Inflammatory macrophage (primary cell): ENCODE measurements around the gene LTBP2.
"Not testable (repeated sequence)": the region's sequence is repeated elsewhere in the genome, so short reads cannot be mapped to it uniquely, and the experiment has no call there.

Experiments
- DNase-seq, 2 donors: peaks; one replicate each; pipeline ENCODE4 v3.0.0-alpha.2; 2020 to 2022

LTBP2 gene

DNA sequence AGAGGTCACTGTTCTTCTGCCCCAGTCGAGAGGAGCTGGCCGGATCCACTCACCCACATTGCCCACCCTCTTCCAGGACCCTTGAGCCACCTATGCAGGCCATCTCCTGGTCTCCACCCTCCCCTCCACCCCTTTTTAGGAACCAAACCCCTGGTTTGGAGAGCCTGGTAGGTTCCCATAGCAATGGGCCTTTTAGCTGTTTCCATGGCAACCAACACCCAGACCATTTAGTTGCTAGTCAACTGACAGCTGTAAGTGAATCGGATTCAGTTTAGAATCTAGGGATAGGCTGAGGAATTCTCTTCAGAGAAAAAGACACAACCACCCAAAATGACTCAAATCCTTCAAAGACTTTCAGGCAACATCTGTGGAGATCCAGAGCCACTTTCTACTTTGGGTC lies 135.4 kb downstream of the LTBP2 start:
- DNase-seq, result no peak

DNA sequence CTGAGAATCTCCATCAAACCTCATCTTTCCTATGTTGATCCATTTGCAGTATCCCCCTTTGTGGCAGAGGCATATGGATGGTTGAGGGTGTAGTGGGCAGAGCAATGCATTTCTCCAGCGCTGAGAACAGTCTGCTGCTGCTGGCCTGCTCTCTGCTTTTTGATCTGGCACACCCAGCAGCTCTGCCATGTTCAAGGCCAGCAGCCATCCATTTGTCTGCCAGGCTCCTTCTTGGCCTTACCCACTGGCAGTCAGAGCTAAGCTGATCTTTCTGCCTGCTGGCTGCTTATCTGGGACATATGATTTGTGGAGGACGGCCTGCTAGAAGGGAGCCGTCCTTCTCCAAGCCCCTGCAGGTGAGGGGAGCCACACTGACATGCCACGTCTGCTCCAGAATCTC lies 135.9 kb downstream of the LTBP2 start:
- no peak for DNase-seq

DNA sequence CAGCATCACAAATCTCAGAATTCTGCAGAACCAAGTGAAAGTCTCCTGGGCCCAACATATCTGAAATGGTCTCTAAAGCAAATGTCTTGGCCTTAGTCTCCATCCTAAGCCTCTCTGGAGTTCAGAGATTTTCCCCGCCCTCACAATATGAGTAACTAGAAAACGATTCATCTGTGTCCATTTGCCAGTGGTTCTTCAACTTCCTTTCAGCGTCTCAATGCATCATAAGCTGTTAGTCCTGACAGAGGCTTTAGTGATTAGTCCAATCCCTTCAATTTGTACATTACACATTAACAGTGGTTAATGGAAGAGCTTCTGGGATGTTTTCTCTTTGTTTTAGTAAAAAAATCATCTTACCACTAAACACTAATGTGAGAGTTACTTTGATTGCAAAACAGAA lies 136.4 kb downstream of the LTBP2 start:
- DNase-seq, result peak in 1 of 2 donors; percentile 6

DNA sequence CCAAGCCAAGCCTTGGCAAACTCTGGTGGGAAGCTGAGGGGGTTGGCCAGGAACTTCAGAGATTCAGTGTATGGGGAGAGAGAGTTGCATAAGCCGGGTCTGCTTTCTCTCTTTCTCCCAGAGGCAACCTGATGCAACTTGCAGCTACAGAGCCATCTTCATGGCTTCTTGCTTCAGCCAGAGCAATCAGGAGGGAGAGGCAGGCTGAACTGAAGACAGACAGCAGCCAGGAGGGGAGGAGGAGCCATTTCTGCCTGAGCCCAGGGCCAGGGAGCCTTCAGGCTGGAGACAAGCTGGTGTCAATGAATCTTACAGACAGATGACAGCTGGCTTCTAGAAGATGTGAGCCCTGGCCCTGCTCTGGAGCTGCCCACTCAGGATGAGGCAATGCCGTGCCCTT lies 137.7 kb downstream of the LTBP2 start:
- DNase-seq, result peak; percentile 74 to 81

DNA sequence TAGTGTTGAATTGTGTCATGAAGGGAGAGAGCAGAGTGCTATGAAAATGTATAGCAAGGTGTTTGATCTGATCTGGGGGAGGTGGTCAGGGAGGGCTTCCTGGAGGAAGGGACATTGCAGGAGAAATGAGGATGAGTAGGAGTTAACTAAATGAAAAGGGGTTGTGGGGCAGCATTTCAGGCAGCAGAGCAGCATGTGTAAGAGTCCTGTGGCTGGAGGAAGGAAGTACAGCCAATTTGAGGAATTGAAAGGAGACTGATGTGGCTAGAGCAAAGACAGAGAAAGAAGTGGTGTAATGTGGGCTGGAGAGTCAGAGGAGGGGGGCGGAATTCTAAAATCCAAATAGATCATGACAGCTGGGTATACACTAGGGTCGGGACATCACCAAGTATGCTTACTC lies 139.4 kb downstream of the LTBP2 start:
- DNase-seq, result peak; percentile 82 to 85

DNA sequence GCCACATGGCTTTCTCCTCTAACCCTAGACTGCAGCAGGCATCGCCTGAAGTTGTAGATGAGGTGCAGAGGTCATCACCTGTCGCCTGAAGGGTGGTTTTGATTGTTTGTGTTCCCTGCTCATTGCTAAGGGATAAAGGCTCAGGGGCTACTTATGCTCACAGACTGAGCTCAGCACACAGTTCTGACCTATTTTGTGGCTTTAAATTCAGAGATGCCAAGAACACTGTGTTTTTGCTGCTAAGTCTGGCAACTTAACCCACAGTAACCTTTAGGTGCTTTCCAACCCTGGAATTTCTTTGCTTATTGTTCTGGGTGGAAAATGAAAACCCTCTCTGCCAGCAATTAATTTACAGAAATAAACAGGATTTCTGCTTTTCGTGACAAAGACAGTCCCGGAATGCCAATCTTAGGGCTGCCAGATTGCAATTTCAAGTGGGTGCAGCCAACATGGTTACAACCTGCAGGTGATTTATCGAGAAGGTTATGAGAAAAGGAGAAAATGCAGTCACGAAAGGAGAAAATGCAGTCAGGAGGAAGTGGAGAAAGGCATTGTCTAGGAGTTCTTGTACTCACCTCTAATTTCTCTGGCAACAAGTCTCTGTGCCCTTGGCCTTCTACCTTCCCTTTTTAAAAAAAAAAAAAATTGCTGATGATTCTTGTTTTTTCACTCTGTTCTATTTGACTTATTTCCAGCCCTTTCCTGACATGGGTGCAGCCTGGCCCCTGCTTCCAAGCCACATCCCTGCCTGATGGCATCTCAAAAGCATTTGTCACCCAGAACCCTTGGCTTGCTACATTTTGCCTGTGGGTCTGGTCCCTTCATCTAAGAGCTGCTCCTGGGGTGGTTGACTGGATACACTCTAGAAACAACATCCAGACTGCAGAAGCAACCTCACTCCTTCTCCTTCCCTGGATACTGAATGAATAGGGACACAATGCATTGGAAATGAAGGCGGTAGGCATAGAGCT lies 142.2 kb downstream of the LTBP2 start:
- DNase-seq, result no peak

DNA sequence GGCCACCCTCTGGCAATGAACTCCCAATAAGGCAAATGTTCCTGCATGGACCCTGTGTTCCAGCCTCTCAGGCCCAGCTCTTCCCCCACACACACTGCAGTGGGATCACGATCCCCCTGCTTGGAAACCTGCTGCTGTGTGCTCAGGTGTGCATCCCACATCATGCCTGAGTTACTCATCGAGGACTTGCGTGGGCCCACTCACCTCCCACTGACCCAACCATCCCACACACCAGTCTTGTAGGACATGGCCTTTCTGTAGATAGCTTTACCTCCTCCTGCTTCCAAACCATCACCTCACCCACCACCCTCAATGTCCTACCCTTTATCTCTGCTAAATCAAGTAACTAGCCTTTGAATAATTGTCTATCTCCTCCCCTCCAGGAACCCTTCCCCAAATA lies 143.5 kb downstream of the LTBP2 start:
- DNase-seq, result no peak

DNA sequence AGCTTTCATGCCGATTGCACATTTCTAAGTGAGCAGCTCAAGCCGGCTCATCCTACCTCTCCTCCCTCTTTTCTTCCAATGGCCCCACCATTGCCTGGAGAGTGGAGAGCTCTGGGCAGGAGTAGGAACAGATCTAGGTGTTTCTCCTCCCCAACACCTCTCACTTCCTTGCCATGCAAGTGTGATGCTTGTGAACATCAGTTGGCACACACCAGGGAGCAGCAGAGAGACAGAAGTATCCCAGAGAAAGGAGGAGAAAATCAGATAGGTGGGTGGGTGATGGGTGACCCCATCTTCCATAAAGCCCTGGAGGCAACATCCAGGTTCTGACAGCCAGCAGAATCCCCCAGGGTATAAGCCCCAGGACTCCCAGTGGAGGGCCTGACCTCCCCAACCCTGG lies 146.7 kb downstream of the LTBP2 start:
- DNase-seq, result no peak

DNA sequence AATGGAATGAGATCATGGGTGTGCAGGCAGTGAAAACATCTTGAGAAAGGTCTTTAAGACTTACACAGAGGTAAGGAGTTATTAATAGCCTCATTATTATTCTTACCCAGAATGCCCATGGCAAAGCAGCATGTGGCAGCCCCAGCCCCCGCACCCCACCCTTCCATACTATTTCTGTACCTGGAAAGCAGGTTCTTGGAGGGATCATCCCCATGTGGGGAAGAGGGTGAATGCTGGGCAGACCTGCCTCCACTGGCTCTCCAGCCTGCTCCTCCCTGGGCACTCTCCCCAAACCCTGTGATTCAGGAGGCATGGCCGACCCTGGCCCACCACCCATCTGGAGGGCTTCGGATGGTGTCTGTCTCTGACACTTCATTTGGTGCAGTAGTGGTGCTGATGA lies 147.3 kb downstream of the LTBP2 start:
- no peak for DNase-seq

DNA sequence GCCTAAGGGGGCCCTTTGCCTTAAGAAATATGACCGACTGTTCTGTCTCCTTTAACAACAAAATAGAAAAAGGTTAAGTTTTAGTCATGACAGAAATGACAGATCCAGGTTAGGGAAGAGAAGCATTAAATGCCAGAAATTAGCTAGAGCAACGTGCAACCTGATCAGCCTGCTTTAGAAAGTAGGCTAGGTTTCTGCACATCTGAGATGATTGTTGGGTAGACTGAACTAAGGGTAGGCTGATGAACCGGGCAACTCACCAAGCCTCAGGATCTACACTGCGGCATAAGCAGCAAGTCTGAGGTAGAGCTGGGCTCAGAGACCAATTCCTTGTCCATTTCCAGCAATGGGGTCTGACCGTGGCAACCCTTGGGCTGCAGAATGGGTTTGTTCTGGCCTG lies 148.3 kb downstream of the LTBP2 start:
- DNase-seq, result no peak

DNA sequence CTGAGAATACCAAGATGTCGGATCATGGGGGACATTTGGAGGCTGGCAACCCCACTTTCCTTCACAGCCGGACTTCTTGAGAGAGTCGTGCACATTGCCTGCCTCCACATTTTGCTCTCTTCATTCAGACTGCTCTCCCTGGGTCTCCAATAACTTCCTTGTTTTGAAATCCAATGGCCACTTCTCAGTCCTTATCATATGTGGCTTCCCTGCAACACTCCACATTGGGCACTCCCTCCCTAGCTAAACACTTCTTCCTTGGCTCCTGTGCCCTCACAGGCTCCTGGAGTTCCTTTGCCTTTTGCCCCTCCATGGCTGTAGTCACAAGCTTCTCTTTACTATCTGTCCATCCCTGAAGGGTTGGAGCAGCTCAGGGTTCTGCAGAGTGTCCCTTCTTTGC lies 149.0 kb downstream of the LTBP2 start:
- no peak for DNase-seq

DNA sequence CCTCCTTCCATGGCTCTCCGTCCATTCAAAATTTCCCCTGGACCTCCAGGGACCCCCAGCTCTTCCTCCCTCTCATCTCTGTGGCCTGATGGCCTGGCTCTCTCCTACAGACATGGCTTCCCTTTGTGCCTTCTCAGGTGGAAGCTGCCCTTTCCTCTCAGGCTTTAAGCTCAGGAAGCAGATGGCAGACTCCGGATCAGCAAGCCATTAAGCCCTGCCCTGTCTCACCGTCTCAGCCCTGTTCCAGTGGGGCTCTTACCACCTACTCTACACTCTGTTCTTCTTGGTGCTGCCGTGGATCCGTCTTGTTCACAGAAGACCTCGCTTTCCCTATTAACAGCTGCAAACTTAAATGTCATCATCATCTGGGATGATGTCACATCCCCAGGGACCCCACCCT lies 152.1 kb downstream of the LTBP2 start:
- no peak for DNase-seq

DNA sequence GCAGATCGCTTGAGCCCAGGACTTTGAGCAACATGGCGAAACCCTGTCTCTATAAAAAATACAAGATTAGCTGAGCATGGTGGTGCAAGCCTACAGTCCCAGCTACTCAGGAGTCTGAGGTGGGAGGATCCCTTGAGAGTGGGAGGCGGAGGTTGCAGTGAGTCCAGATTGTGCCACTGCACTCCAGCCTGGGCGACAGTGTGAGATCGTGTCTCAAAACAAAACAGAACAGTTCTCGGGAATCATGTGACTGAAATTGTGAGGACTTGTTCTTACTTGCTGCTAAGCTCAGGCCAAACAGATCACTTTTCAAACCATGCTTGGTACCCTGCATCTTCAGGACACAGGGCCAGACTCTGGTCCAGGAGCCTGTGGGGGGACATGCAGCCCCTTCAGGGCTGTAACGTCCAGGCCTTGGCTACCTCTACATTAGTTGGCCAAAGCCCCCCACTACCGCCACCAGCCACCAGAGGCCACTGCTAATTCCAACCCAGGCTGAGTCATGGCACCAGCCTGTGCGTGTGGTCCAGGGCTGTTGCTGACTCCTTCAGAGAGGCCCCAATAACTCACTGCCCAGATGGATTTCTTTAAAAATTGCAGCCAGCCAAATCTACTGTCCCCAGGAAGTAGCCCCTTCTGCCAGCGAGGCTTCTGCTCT lies 152.6 kb downstream of the LTBP2 start:
- peak; percentile 49 to 64 for DNase-seq

DNA sequence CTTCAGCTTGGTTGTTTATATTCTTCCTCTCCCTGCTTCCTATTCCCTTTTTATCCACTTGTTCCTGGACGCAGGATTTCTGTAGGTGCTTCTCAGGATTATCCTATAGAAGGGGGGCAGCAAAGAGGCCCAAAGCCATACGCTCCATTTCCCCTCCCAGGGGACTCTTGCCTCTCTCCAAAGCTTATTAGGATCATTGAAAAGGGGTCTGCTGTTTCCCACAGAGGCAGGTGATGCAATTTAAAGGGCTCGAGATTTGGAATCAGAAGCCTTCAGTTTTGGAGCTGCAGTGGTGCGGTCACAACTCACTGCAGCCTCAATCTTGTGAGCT lies 154.5 kb downstream of the LTBP2 start:
- no peak for DNase-seq

DNA sequence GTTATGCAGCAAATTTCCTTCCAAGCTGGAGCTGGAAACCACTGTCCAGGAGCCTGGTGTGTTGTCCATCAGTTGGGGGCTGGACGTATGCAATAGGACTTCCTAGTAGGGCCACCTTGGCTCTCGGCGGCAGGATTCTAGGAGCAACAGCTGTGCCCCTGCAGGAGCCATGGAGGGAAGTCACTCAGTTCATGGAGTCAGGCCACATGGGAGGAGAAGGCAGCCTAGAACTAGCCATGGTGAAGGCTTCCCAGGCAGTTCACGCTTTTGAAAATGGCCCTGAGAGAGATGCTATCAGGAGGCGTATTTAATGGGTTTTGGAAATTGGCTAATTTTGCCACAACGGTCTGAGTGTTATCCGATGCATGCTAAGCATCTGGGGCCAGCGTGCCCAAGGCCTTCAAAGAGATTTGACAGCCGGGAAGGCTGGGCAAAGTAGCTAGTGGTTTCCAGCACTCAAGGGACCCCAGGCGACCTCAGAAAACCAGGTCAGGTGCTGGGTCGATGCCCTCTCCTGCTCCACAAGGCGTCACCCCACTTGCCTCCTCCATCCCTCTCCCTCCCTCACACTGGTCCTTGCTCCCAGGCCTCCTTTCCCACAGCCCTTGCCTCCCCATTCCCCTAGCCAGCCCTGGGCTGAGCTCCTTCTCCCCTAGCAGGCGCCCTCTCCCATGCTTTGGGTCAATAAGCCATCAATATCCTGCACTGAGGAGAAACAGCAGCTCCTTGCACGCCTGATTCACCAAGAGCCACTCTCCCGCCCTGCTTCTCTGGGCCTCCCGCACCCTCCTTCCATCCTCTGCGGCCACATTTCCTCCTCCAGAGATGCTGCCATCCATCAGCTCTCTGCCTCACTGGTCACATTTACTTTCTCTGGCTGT lies 155.1 kb downstream of the LTBP2 start:
- no peak for DNase-seq

DNA sequence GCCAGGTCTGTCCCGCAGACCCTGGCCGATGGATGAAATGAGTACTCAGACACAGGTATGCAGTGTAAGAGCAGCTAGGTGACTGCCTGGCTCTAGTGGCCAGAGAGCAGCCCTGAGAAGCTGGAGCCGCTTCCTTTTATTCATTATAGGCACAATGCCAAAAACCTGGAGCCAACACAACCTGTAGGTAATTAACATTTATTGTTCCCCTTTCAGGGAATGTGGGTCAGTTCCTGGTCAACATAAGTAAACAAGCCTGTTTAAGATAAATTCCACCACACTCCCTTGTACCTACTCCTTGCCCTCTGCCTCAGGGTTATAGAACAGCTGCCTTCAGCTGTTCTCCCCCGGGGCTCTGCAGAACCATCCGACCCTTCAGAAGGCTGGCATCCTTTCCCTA lies 157.6 kb downstream of the LTBP2 start:
- not testable (repeated sequence) for DNase-seq
